Measurements from ENCODE around the gene DHRS2. TPM values are rescaled to one million over a fixed set of nuclear protein-coding genes. Genes with fewer than 3 reads are reported as not detected.
"Not testable (repeated sequence)": the region's sequence is repeated elsewhere in the genome, so short reads cannot be mapped to it uniquely, and the experiment has no call there.

The DHRS2 gene, protein sequence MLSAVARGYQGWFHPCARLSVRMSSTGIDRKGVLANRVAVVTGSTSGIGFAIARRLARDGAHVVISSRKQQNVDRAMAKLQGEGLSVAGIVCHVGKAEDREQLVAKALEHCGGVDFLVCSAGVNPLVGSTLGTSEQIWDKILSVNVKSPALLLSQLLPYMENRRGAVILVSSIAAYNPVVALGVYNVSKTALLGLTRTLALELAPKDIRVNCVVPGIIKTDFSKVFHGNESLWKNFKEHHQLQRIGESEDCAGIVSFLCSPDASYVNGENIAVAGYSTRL
- 0.90 TPM for polyA plus RNA-seq (2013, experiment 1 of 2)
- 0.87 TPM for polyA plus RNA-seq (2013, experiment 2 of 2)

DNA sequence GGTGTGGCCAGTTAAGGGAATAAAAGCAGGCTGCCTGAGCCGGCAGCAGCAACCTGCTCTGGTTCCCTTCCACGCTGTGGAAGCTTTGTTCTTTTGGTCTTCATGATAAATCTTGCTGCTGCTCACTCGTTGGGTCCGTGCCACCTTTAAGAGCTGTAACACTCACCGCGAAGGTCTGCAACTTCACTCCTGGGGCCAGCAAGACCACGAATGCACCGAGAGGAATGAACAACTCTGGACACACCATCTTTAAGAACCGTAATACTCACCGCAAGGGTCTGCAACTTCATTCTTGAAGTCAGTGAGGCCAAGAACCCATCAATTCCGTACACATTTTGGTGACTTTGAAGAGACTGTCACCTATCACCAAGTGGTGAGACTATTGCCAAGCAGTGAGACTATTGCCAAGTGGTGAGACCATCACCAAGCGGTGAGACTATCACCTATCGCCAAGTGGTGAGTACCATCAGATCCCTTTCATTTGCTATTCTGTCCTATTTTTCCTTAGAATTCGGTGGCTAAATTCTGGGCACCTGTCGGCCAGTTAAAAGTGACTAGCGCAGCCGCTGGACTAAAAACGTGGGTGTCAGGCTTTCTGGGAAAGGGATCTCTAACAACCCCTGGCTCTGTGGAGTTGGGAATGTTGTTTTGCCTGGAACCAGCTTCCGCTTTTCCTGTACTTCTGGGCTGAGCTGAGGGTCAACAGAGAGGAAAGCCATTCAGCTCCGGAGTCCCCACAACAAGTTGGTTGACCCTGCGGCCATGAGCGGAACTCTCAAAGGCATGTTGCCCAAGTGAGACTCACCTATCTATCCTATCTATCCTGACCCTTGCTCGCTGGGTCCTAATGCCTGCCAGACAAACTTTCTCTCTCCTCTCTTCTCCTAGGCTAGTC, at the start of gene DHRS2:
DHRS2 (plus strand) TSS at position 48 of the 895 bp plus-strand sequence. CDS start 2,501 bp downstream, outside the sequence.
- Histone ChIP-seq H2BK120ac (ENCODE audit: low read depth, low read length) (no peak within 1 kb of the TSS), H3K27ac (ENCODE audit: low read depth, low read length) (no peak within 1 kb of the TSS), H3K4me2 (ENCODE audit: low read length) (no peak within 1 kb of the TSS), H3K4me3 (ENCODE audit: low read length) (no peak within 1 kb of the TSS), H4K5ac (ENCODE audit: low read length) (no peak within 1 kb of the TSS), H3K27me3 (ENCODE audit: insufficient read depth, low read length, poor library complexity) (no peaks in the 10 kb centered on the region), H3K79me1 (ENCODE audit: low read length) (no peaks in the 10 kb centered on the region), H3K56ac (ENCODE audit: low read length) (no peak within 1 kb of the TSS), H2AK5ac (ENCODE audit: low read length) (no peak within 1 kb of the TSS), H3K23ac (ENCODE audit: low read length) (no peak within 1 kb of the TSS), H2BK15ac (replicated peaks; ENCODE audit: low read depth) (no peak within 1 kb of the TSS), H3K18ac (ENCODE audit: low read length) (no peak within 1 kb of the TSS), H3K79me2 (ENCODE audit: control insufficient read depth, insufficient read depth, low read length) (no peaks in the 10 kb centered on the region), H3K36me3 (ENCODE audit: control insufficient read depth, insufficient read depth, low read length) (no peaks in the 10 kb centered on the region), H4K8ac (ENCODE audit: low read depth, low read length) (no peak within 1 kb of the TSS), H3K4ac (ENCODE audit: low read depth, low read length) (no peak within 1 kb of the TSS), H3K9ac (ENCODE audit: low read length) (no peak within 1 kb of the TSS), H2BK5ac (ENCODE audit: low read length) (no peak within 1 kb of the TSS), H3K4me1 (ENCODE audit: control insufficient read depth, low read depth, low read length) (peaks cover 10% of the 10 kb centered on the region)
- DNase-seq = no peak
- WGBS (ENCODE audit: extremely low coverage, insufficient coverage, low lambda C conversion rate) = no CpG with 5 or more reads among the region's 23 CpGs

DNA sequence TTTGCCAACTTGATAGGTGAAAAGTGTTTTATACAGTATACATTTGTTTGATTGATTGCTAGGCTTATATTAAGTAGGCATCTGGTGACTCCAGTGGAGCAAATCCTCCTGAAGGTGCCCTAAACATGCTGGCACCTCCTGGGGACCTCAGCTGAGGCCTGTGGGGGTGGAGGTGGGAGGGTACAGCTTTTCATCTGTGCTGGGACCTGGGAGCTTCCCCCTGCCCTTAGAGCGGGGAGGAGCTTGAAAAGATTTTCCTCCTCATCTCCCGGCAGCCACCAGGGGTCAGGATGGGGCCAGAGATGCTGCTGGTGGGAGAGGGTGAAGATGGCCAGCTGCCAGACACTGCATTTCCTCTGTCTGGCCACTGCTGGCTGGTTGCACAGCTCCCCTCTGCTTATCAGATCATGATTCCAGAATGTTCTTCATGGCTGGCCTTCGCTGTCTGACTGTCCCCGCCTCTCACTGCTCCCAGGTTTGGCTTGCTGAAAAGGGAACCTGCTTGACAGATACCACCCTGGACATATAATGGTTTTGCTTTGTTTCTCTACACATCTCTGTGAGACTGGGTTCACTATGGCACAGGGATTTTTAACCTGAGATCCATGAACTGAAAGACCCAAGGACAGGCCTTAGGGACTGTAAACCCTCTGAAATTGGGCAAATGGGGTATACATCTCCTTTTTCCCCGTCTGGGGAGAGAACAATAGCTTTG, 47.1 kb upstream of the DHRS2 start:
- no CpG with 5 or more reads among the region's 5 CpGs for WGBS (ENCODE audit: extremely low coverage, insufficient coverage, low lambda C conversion rate)
- Histone ChIP-seq H3K79me2 (ENCODE audit: control insufficient read depth, insufficient read depth, low read length) (no peaks in the 10 kb centered on the region), H2AK5ac (ENCODE audit: low read length) (no peak overlapping the region), H3K56ac (ENCODE audit: low read length) (peak overlapping the region; percentile 1), H3K4me2 (ENCODE audit: low read length) (no peak overlapping the region), H3K18ac (ENCODE audit: low read length) (no peak overlapping the region), H3K4me1 (ENCODE audit: control insufficient read depth, low read depth, low read length) (no peaks in the 10 kb centered on the region), H3K4me3 (ENCODE audit: low read length) (no peak overlapping the region), H4K5ac (ENCODE audit: low read length) (no peak overlapping the region), H3K9ac (ENCODE audit: low read length) (no peak overlapping the region), H3K36me3 (ENCODE audit: control insufficient read depth, insufficient read depth, low read length) (no peaks in the 10 kb centered on the region), H3K23ac (ENCODE audit: low read length) (no peak overlapping the region), H4K8ac (ENCODE audit: low read depth, low read length) (no peak overlapping the region), H3K4ac (ENCODE audit: low read depth, low read length) (no peak overlapping the region), H2BK15ac (replicated peaks; ENCODE audit: low read depth) (no peak overlapping the region), H3K79me1 (ENCODE audit: low read length) (no peaks in the 10 kb centered on the region), H2BK5ac (ENCODE audit: low read length) (no peak overlapping the region), H3K27ac (ENCODE audit: low read depth, low read length) (no peak overlapping the region), H3K27me3 (ENCODE audit: insufficient read depth, low read length, poor library complexity) (no peaks in the 10 kb centered on the region), H2BK120ac (ENCODE audit: low read depth, low read length) (no peak overlapping the region)
- peak; percentile 92 for DNase-seq

DNA sequence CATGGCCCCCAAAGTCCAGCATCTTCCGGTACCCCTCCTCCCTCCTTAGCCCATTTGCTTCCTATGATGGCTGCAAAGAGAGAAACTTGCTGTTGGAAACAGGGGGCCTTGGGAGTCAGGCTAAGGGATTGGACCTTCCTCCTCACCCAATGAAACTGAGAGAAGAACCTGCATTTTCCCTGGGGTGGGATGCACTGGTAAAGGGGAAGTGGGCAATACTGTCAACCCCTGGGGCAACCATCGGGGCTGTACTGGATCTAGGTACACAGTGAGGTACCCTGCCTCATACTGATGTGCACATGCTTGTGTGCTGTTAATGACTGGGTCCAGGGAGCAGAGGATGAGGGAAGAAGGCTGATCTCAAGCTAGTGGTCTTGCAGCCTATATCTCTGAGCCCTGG, 46.6 kb upstream of the DHRS2 start:
- Histone ChIP-seq H2BK15ac (replicated peaks; ENCODE audit: low read depth) (no peak overlapping the region), H3K79me1 (ENCODE audit: low read length) (no peaks in the 10 kb centered on the region), H3K18ac (ENCODE audit: low read length) (no peak overlapping the region), H2BK120ac (ENCODE audit: low read depth, low read length) (no peak overlapping the region), H3K36me3 (ENCODE audit: control insufficient read depth, insufficient read depth, low read length) (no peaks in the 10 kb centered on the region), H3K4ac (ENCODE audit: low read depth, low read length) (peak overlapping the region; percentile 65), H3K9ac (ENCODE audit: low read length) (no peak overlapping the region), H2AK5ac (ENCODE audit: low read length) (peak overlapping the region; percentile 67), H2BK5ac (ENCODE audit: low read length) (peak overlapping the region; percentile 38), H3K4me1 (ENCODE audit: control insufficient read depth, low read depth, low read length) (no peaks in the 10 kb centered on the region), H3K4me2 (ENCODE audit: low read length) (no peak overlapping the region), H3K23ac (ENCODE audit: low read length) (no peak overlapping the region), H3K4me3 (ENCODE audit: low read length) (no peak overlapping the region), H3K56ac (ENCODE audit: low read length) (peak overlapping the region; percentile 1), H3K27me3 (ENCODE audit: insufficient read depth, low read length, poor library complexity) (no peaks in the 10 kb centered on the region), H4K5ac (ENCODE audit: low read length) (no peak overlapping the region), H4K8ac (ENCODE audit: low read depth, low read length) (no peak overlapping the region), H3K79me2 (ENCODE audit: control insufficient read depth, insufficient read depth, low read length) (no peaks in the 10 kb centered on the region), H3K27ac (ENCODE audit: low read depth, low read length) (no peak overlapping the region)
- no CpG with 5 or more reads among the region's 2 CpGs for WGBS (ENCODE audit: extremely low coverage, insufficient coverage, low lambda C conversion rate)
- DNase-seq = no peak

DNA sequence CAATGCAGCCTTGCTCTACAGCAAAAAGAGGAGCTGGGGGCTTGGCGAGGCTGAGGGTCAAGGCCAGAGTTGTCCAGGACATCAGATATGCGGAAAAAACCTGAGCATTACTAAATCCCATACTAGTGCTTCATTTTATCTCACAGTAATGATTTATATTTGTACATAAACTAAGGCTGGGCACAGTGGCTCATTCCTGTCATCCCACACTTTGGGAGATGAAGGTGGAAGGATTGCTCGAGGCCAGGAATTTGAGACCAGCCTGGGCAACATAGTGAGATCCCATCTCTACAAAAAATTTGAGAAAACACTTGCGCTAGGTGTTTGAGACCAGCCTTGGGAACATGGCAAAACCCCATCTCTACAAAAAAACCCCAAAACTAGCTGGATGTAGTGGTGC, 46.0 kb upstream of the DHRS2 start:
- Histone ChIP-seq H4K8ac (ENCODE audit: low read depth, low read length) (no peak overlapping the region), H3K18ac (ENCODE audit: low read length) (no peak overlapping the region)
- WGBS (ENCODE audit: extremely low coverage, insufficient coverage, low lambda C conversion rate) = no CpG with 5 or more reads among the region's 4 CpGs

DNA sequence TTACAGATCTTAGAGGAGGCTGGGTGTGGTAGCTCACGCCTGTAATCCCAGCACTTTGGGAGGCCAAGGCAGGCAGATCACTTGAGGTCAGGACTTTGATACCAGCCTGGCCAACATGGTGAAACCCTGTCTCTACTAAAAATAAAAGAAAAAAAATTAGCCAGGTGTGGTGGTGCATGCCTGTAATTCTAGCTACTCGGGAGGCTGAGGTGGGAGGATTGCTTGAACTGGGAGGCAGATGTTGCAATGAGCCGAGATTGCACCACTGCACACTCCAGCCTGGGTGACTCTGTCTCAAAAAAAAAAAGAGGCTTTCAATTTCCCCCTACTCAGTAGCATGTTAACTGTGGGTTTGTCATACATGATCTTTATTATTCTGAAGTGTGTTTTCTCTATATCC, 42.0 kb upstream of the DHRS2 start:
- not testable (repeated sequence) for H2BK15ac ChIP-seq (replicated peaks; ENCODE audit: low read depth); H3K27me3 ChIP-seq (ENCODE audit: insufficient read depth, low read length, poor library complexity); H3K18ac ChIP-seq (ENCODE audit: low read length); H3K27ac ChIP-seq (ENCODE audit: low read depth, low read length); H3K4me2 ChIP-seq (ENCODE audit: low read length); H3K56ac ChIP-seq (ENCODE audit: low read length); H4K5ac ChIP-seq (ENCODE audit: low read length); H2AK5ac ChIP-seq (ENCODE audit: low read length); H3K79me2 ChIP-seq (ENCODE audit: control insufficient read depth, insufficient read depth, low read length); H3K23ac ChIP-seq (ENCODE audit: low read length); DNase-seq; H3K4ac ChIP-seq (ENCODE audit: low read depth, low read length); H2BK5ac ChIP-seq (ENCODE audit: low read length); H3K79me1 ChIP-seq (ENCODE audit: low read length); H2BK120ac ChIP-seq (ENCODE audit: low read depth, low read length); H3K9ac ChIP-seq (ENCODE audit: low read length); H3K4me3 ChIP-seq (ENCODE audit: low read length); H3K36me3 ChIP-seq (ENCODE audit: control insufficient read depth, insufficient read depth, low read length); H4K8ac ChIP-seq (ENCODE audit: low read depth, low read length); H3K4me1 ChIP-seq (ENCODE audit: control insufficient read depth, low read depth, low read length)
- WGBS (ENCODE audit: extremely low coverage, insufficient coverage, low lambda C conversion rate) = no CpG with 5 or more reads among the region's 3 CpGs

More for the DNA sequence above, 46.0 kb upstream of the DHRS2 start:
- Histone ChIP-seq H2BK5ac (ENCODE audit: low read length) (no peak overlapping the region), H3K56ac (ENCODE audit: low read length) (no peak overlapping the region), H3K9ac (ENCODE audit: low read length) (no peak overlapping the region), H3K27ac (ENCODE audit: low read depth, low read length) (no peak overlapping the region), H3K4me1 (ENCODE audit: control insufficient read depth, low read depth, low read length) (no peaks in the 10 kb centered on the region), H3K4me2 (ENCODE audit: low read length) (no peak overlapping the region), H2BK120ac (ENCODE audit: low read depth, low read length) (no peak overlapping the region), H3K4ac (ENCODE audit: low read depth, low read length) (no peak overlapping the region), H3K4me3 (ENCODE audit: low read length) (no peak overlapping the region), H2BK15ac (replicated peaks; ENCODE audit: low read depth) (no peak overlapping the region), H4K5ac (ENCODE audit: low read length) (no peak overlapping the region), H3K23ac (ENCODE audit: low read length) (no peak overlapping the region), H3K79me1 (ENCODE audit: low read length) (no peaks in the 10 kb centered on the region), H2AK5ac (ENCODE audit: low read length) (no peak overlapping the region), H3K27me3 (ENCODE audit: insufficient read depth, low read length, poor library complexity) (no peaks in the 10 kb centered on the region), H3K79me2 (ENCODE audit: control insufficient read depth, insufficient read depth, low read length) (no peaks in the 10 kb centered on the region), H3K36me3 (ENCODE audit: control insufficient read depth, insufficient read depth, low read length) (no peaks in the 10 kb centered on the region)
- DNase-seq = no peak
